Gastrocnemius medialis (tissue), 4 donors: ENCODE results near the gene ATP6V1A.

Source experiments
- POLR2A ChIP-seq, 2 donors: fragments of 450-650 bp; IDR thresholded peaks; one replicate each; pipeline ENCODE4 v1.6.1; 2017; ENCODE audit warnings: antibody characterized with exemption in 2 of 2, mild to moderate bottlenecking in 2 of 2, moderate library complexity in 2 of 2
- TF ChIP-seq, protein P1 (sequence below), 5 experiments: fragments of 450-650 bp in 3 of 5; fragments of 200-600 bp in 2 of 5; sonication (generic) in 2 of 5; IDR thresholded peaks in 4 of 5; conservative IDR thresholded peaks in 1 of 5; 1 replicate in 4 of 5; 2 replicates in 1 of 5; pipeline ENCODE4 v1.5.1; 2016 to 2019; ENCODE audit warnings: antibody characterized with exemption in 5 of 5, mild to moderate bottlenecking in 3 of 5, moderate library complexity in 3 of 5

DNA sequence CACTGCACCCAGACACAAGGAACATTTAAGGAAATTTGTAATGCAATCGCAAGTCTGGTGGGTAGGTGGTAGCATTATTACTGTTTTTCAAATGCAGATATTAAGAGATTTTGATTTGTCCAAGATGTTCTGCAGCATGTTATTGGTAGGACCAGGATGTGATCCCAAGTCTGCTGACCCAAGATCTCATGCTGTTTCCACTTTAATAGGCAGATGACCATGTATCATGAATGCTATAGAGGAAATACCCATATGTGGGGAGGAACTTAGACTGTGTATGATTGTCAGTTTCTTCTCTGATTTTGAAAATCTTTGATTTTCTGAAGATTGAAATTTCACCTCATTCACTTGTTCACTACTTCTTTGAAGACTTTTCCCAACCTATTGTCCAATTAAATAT is 28.7 kb downstream of the ATP6V1A start:
- TF ChIP-seq POLR2A (IDR thresholded peaks at IDR 0.05): no peak
- TF ChIP-seq, protein P1, sequence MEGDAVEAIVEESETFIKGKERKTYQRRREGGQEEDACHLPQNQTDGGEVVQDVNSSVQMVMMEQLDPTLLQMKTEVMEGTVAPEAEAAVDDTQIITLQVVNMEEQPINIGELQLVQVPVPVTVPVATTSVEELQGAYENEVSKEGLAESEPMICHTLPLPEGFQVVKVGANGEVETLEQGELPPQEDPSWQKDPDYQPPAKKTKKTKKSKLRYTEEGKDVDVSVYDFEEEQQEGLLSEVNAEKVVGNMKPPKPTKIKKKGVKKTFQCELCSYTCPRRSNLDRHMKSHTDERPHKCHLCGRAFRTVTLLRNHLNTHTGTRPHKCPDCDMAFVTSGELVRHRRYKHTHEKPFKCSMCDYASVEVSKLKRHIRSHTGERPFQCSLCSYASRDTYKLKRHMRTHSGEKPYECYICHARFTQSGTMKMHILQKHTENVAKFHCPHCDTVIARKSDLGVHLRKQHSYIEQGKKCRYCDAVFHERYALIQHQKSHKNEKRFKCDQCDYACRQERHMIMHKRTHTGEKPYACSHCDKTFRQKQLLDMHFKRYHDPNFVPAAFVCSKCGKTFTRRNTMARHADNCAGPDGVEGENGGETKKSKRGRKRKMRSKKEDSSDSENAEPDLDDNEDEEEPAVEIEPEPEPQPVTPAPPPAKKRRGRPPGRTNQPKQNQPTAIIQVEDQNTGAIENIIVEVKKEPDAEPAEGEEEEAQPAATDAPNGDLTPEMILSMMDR (IDR thresholded peaks at IDR 0.05 in 4 of 5, conservative IDR thresholded peaks at IDR 0.05 in 1 of 5): no peak
